Liver (tissue), 9 donors: ENCODE results near the gene F13A1. TPM values are rescaled to one million over a fixed set of nuclear protein-coding genes. Genes with fewer than 3 reads are reported as not detected.

Experiments
- DNase-seq: peaks from one replicate; pipeline ENCODE4 v3.0.0-alpha.2; 2017; ENCODE audit warnings: low spot score
- H3K27ac ChIP-seq, 2 donors: one replicate each; pipeline ENCODE4 v1.7.0; 2013; ENCODE audit warnings: inconsistent platforms in 2 of 2, low read length in 2 of 2, control low read depth in 1 of 2, low read depth in 1 of 2, mild to moderate bottlenecking in 1 of 2
- H3K27me3 ChIP-seq, 4 donors: one replicate each; pipeline versions ENCODE4 v1.6.1 to v1.7.0; 2013; ENCODE audit warnings: low read length in 3 of 4, inconsistent platforms in 1 of 4, mild to moderate bottlenecking in 1 of 4, moderate library complexity in 1 of 4; ENCODE audit not compliant: control insufficient read depth in 4 of 4, insufficient read depth in 4 of 4
- H3K36me3 ChIP-seq, 4 donors: one replicate each; pipeline versions ENCODE4 v1.6.1 to v1.7.0; 2013; ENCODE audit warnings: low read length in 3 of 4, mild to moderate bottlenecking in 3 of 4, low read depth in 1 of 4, moderate library complexity in 1 of 4; ENCODE audit not compliant: control insufficient read depth in 4 of 4, insufficient read depth in 3 of 4
- H3K4me1 ChIP-seq, 4 donors: one replicate each; pipeline versions ENCODE4 v1.6.1 to v1.7.0; 2013; ENCODE audit warnings: low read length in 3 of 4, mild to moderate bottlenecking in 3 of 4, moderate library complexity in 1 of 4; ENCODE audit not compliant: control insufficient read depth in 4 of 4, insufficient read depth in 4 of 4
- H3K4me3 ChIP-seq, 3 donors: one replicate each; pipeline versions ENCODE4 v1.6.1 to v1.7.0; 2013; ENCODE audit warnings: low read length in 3 of 3, control low read depth in 1 of 3, low read depth in 1 of 3, mild to moderate bottlenecking in 1 of 3
- H3K9ac ChIP-seq, 2 donors: one replicate each; pipeline ENCODE4 v1.7.0; 2013; ENCODE audit warnings: low read length in 2 of 2, mild to moderate bottlenecking in 2 of 2, moderate library complexity in 2 of 2, control low read depth in 1 of 2, low read depth in 1 of 2
- H3K9me3 ChIP-seq, 4 donors: one replicate each; pipeline versions ENCODE4 v1.6.1 to v1.7.0; 2013; ENCODE audit warnings: low read length in 3 of 4; ENCODE audit not compliant: control insufficient read depth in 4 of 4
- EGR1 ChIP-seq, 2 donors: IDR thresholded peaks; 2 replicates each; pipeline ENCODE4 v1.6.1; 2016 to 2018; ENCODE audit warnings: antibody characterized with exemption in 2 of 2, low read depth in 2 of 2
- FOXA1 ChIP-seq: IDR thresholded peaks from 2 replicates; pipeline ENCODE4 v1.6.1; 2016; ENCODE audit warnings: antibody characterized with exemption
- GABPA ChIP-seq, 2 donors: IDR thresholded peaks in 1 of 2; conservative IDR thresholded peaks in 1 of 2; 2 replicates each; pipeline ENCODE4 v1.6.1; 2016; ENCODE audit warnings: antibody characterized with exemption in 2 of 2, mild to moderate bottlenecking in 1 of 2, moderate library complexity in 1 of 2
- JUND ChIP-seq, 2 donors: IDR thresholded peaks; 2 replicates each; pipeline ENCODE4 v1.6.1; 2016; ENCODE audit warnings: antibody characterized with exemption in 2 of 2
- NR2F2 ChIP-seq: IDR thresholded peaks from 2 replicates; pipeline ENCODE4 v1.6.1; 2016; ENCODE audit warnings: antibody characterized with exemption
- RAD21 ChIP-seq, 2 donors: IDR thresholded peaks; 2 replicates each; pipeline ENCODE4 v1.6.1; 2016; ENCODE audit warnings: antibody characterized with exemption in 2 of 2, mild to moderate bottlenecking in 2 of 2
- RXRA ChIP-seq, 2 donors: IDR thresholded peaks; 2 replicates each; pipeline ENCODE4 v1.6.1; 2017 to 2018; ENCODE audit warnings: antibody characterized with exemption in 2 of 2, mild to moderate bottlenecking in 1 of 2
- YY1 ChIP-seq: IDR thresholded peaks from 2 replicates; pipeline ENCODE4 v1.6.1; 2016; ENCODE audit warnings: antibody characterized with exemption, mild to moderate bottlenecking
- WGBS: extraction: QIAGEN DNeasy Blood & Tissue Kit; methylation state at CpG from one replicate; pipeline ENCODE4 v1.1.7; 2013; 5-methylcytosine and 5-hydroxymethylcytosine counted together
- polyA plus RNA-seq, 2 donors: library from polyadenylated mRNA; stranded (reverse) in 1 of 2; unstranded in 1 of 2; fragments of 200-250 nt in 1 of 2; fragments of >200 nt in 1 of 2; fragmentation: Nextera tagmentation in 1 of 2; extraction: Ambion mirVana in 1 of 2; gene quantifications; one replicate each; pipeline versions ENCODE4 v1.2.1 to v1.2.3, GENCODE V29; 2013 to 2015
- total RNA-seq, 2 donors: library from RNA; depleted of rRNA; stranded (reverse); fragments of >200 nt; gene quantifications; one replicate each; pipeline ENCODE4 v1.2.3, GENCODE V29; 2014
- TF ChIP-seq, protein P1 (sequence below): IDR thresholded peaks from 2 replicates; pipeline ENCODE4 v1.6.1; 2016; ENCODE audit warnings: antibody characterized with exemption
- TF ChIP-seq, protein P2 (sequence below): fragments of 150-350 bp; IDR thresholded peaks from 2 replicates; pipeline ENCODE4 v1.5.1; 2017; ENCODE audit warnings: improper control_type of control experiment, low read depth, low read length; ENCODE audit not compliant: missing input control
- TF ChIP-seq, protein P3 (sequence below): IDR thresholded peaks from 2 replicates; pipeline ENCODE4 v1.6.1; 2016; ENCODE audit warnings: antibody characterized with exemption
- TF ChIP-seq, protein P4 (sequence below): IDR thresholded peaks from 2 replicates; pipeline ENCODE4 v1.6.1; 2016; ENCODE audit warnings: antibody characterized with exemption
- donor health status: healthy.
- donor health status: healthy.
- donor health status: healthy.
- donor health status: healthy.
- donor health status: healthy.

F13A1 gene
- total and polyA plus RNA-seq, 4 donors, result 0.46 to 18.3 (median 5.1) TPM

DNA sequence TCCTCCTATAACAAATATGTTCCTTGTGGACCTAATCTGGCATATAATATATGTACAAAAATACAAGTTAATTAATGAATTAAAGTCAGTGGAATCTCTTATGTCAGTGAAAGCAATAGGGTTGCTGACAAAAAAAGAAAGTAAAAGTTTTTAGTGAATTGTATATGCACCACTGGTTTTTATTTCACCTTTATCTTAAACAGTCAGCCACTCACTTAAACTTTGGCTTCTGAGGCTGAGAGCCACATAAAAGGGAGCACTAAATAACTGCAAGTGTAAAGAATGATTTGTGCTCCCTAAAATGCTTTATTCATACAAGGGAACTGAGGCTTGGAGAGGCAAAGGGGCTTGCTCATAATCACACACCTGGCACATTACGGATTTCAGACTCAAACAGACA lies 9.9 kb upstream of the F13A1 start:
- H3K27me3 ChIP-seq, result no peaks in the 10 kb centered on the region
- WGBS, result 95% methylated on average over 1 of the region's 1 CpG
- H3K4me3 ChIP-seq, result no peak overlapping the region
- no peaks in the 10 kb centered on the region for H3K9me3 ChIP-seq
- H3K27ac ChIP-seq, result no peak overlapping the region
- no peak overlapping the region for H3K9ac ChIP-seq
- H3K36me3 ChIP-seq, result no peaks in the 10 kb centered on the region
- DNase-seq, result no peak
- no peaks in the 10 kb centered on the region for H3K4me1 ChIP-seq
- TF ChIP-seq EGR1 (IDR thresholded peaks at IDR 0.05; ENCODE audit: low read depth in 2 of 2) (no peak), RXRA (IDR thresholded peaks at IDR 0.05) (no peak), NR2F2 (no peak), RAD21 (IDR thresholded peaks at IDR 0.05) (no peak), YY1 (no peak), GABPA (IDR thresholded peaks at IDR 0.05 in 1 of 2, conservative IDR thresholded peaks at IDR 0.05 in 1 of 2) (no peak), JUND (IDR thresholded peaks at IDR 0.05) (no peak), FOXA1 (no peak)
- TF ChIP-seq, protein P1, sequence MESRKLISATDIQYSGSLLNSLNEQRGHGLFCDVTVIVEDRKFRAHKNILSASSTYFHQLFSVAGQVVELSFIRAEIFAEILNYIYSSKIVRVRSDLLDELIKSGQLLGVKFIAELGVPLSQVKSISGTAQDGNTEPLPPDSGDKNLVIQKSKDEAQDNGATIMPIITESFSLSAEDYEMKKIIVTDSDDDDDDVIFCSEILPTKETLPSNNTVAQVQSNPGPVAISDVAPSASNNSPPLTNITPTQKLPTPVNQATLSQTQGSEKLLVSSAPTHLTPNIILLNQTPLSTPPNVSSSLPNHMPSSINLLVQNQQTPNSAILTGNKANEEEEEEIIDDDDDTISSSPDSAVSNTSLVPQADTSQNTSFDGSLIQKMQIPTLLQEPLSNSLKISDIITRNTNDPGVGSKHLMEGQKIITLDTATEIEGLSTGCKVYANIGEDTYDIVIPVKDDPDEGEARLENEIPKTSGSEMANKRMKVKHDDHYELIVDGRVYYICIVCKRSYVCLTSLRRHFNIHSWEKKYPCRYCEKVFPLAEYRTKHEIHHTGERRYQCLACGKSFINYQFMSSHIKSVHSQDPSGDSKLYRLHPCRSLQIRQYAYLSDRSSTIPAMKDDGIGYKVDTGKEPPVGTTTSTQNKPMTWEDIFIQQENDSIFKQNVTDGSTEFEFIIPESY, result no peak
- TF ChIP-seq, protein P2, sequence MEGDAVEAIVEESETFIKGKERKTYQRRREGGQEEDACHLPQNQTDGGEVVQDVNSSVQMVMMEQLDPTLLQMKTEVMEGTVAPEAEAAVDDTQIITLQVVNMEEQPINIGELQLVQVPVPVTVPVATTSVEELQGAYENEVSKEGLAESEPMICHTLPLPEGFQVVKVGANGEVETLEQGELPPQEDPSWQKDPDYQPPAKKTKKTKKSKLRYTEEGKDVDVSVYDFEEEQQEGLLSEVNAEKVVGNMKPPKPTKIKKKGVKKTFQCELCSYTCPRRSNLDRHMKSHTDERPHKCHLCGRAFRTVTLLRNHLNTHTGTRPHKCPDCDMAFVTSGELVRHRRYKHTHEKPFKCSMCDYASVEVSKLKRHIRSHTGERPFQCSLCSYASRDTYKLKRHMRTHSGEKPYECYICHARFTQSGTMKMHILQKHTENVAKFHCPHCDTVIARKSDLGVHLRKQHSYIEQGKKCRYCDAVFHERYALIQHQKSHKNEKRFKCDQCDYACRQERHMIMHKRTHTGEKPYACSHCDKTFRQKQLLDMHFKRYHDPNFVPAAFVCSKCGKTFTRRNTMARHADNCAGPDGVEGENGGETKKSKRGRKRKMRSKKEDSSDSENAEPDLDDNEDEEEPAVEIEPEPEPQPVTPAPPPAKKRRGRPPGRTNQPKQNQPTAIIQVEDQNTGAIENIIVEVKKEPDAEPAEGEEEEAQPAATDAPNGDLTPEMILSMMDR, result no peak
- TF ChIP-seq, protein P3, sequence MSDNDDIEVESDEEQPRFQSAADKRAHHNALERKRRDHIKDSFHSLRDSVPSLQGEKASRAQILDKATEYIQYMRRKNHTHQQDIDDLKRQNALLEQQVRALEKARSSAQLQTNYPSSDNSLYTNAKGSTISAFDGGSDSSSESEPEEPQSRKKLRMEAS, result no peak
- TF ChIP-seq, protein P4, sequence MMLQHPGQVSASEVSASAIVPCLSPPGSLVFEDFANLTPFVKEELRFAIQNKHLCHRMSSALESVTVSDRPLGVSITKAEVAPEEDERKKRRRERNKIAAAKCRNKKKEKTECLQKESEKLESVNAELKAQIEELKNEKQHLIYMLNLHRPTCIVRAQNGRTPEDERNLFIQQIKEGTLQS, result no peak

DNA sequence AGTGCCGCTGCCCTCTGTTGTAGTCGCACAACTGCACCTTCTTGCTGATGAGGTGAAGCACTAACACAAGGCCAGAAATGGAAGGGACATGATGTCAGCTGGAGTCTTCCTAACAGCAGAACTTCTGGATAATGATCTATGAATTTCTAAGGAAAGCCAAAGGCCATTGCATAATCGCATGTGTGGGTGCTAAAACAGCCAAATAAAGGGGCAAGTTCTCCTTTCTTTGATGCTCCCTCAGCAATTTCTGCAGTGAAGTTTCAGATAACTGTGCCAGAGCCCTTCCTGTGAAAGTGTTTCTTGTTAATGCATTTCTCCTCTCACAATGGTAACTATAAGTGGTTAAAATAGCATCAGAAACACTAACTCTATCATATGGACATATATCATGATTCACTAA lies 8.0 kb upstream of the F13A1 start:
- WGBS, result 73% methylated on average over 3 of the region's 3 CpGs
- DNase-seq, result no peak
- no peaks in the 10 kb centered on the region for H3K27me3 ChIP-seq

More for the DNA sequence above, 8.0 kb upstream of the F13A1 start:
- no peaks in the 10 kb centered on the region for H3K4me1 ChIP-seq
- no peaks in the 10 kb centered on the region for H3K9me3 ChIP-seq
- no peak overlapping the region for H3K27ac ChIP-seq
- H3K4me3 ChIP-seq, result no peak overlapping the region
- no peak overlapping the region for H3K9ac ChIP-seq
- TF ChIP-seq RXRA (IDR thresholded peaks at IDR 0.05), result no peak
- no peak for TF ChIP-seq FOXA1
- TF ChIP-seq YY1, result no peak
- TF ChIP-seq, protein P2, result no peak
- TF ChIP-seq, protein P1, result no peak
- TF ChIP-seq, protein P3, result no peak
- TF ChIP-seq EGR1 (IDR thresholded peaks at IDR 0.05; ENCODE audit: low read depth in 2 of 2), result no peak
- H3K36me3 ChIP-seq, result no peaks in the 10 kb centered on the region
